H1 (cell line): ENCODE results near the gene EDN1. TPM values are rescaled to one million over a fixed set of nuclear protein-coding genes. Genes with fewer than 3 reads are reported as not detected.

Source experiments
- CTCF ChIA-PET: fragments of 300-600 bp; sonication (Branson Sonifier 250); formaldehyde crosslinking; loops from one replicate; lab custom pipeline; 2021; ENCODE audit not compliant: partially characterized antibody; lab: Charles Lee
- POLR2A ChIA-PET: fragments of 300-600 bp; sonication (Branson Sonifier 250); formaldehyde crosslinking; loops from one replicate; lab custom pipeline; 2021; ENCODE audit warnings: inconsistent platforms; ENCODE audit not compliant: partially characterized antibody; lab: Charles Lee
- DNase-seq, 2 experiments: peaks; one replicate each; pipeline versions ENCODE4 v3.0.0 to v3.0.0-alpha.2; 2010 to 2022; ENCODE audit warnings: low spot score in 2 of 2, low read depth in 1 of 2, mixed read lengths in 1 of 2
- FAIRE-seq: peaks from 2 replicates; lab custom pipeline; 2011; peaks lifted over from hg19 to GRCh38; lab: Jason Lieb, UNC
- H2AFZ ChIP-seq: 2 replicates; pipeline ENCODE4 v1.8.1; 2012; ENCODE audit warnings: low read length, inconsistent platforms
- H2AK5ac ChIP-seq: 2 replicates; pipeline ENCODE4 v1.6.1; 2013; ENCODE audit warnings: low read depth, low read length
- H2BK120ac ChIP-seq: replicated peaks from 2 replicates; pipeline ENCODE3; 2013; ENCODE audit warnings: low read depth, low read length, inconsistent platforms
- H2BK12ac ChIP-seq: 2 replicates; pipeline ENCODE4 v1.6.1; 2013; ENCODE audit warnings: low read depth, low read length
- H2BK15ac ChIP-seq: 2 replicates; pipeline ENCODE4 v1.6.1; 2013; ENCODE audit warnings: low read length
- H2BK20ac ChIP-seq: 2 replicates; pipeline ENCODE4 v1.6.1; 2013; ENCODE audit warnings: low read length
- H2BK5ac ChIP-seq: 2 replicates; pipeline ENCODE4 v1.6.1; 2013; ENCODE audit warnings: low read depth, low read length
- H3K14ac ChIP-seq: 2 replicates; pipeline ENCODE4 v1.6.1; 2013; ENCODE audit warnings: inconsistent platforms; ENCODE audit not compliant: insufficient read length
- H3K18ac ChIP-seq: 2 replicates; pipeline ENCODE4 v1.6.1; 2013; ENCODE audit warnings: low read length; ENCODE audit errors: extremely low read depth
- H3K23ac ChIP-seq: 2 replicates; pipeline ENCODE4 v1.6.1; 2013; ENCODE audit warnings: inconsistent platforms; ENCODE audit not compliant: insufficient read length
- H3K23me2 ChIP-seq: 2 replicates; pipeline ENCODE4 v1.6.1; 2013; ENCODE audit warnings: low read depth, low read length
- H3K27ac ChIP-seq: 2 replicates; pipeline ENCODE4 v1.6.1; 2011; ENCODE audit warnings: low read depth, low read length, inconsistent platforms
- H3K27me3 ChIP-seq, 4 experiments: replicated peaks in 1 of 4; 1 replicate in 1 of 4; 2 replicates in 3 of 4; pipeline versions ENCODE4 v1.6.1 to v1.8.1; 2011 to 2013; ENCODE audit warnings: low read length in 3 of 4, mild to moderate bottlenecking in 3 of 4, inconsistent platforms in 2 of 4, mixed read lengths in 2 of 4, moderate library complexity in 1 of 4; ENCODE audit not compliant: control insufficient read depth in 3 of 4, insufficient read depth in 3 of 4; ENCODE audit errors: extremely low read depth in 1 of 4
- H3K36me3 ChIP-seq, 4 experiments: 2 replicates each; pipeline versions ENCODE4 v1.6.1 to v1.8.1; 2011 to 2013; ENCODE audit warnings: mild to moderate bottlenecking in 4 of 4, low read length in 3 of 4, moderate library complexity in 2 of 4, control low read depth in 1 of 4, inconsistent platforms in 1 of 4; ENCODE audit not compliant: insufficient read depth in 4 of 4, control insufficient read depth in 2 of 4
- H3K4ac ChIP-seq: replicated peaks from 2 replicates; pipeline ENCODE3; 2013; ENCODE audit warnings: low read length, low read depth, mixed read lengths, inconsistent platforms; ENCODE audit not compliant: insufficient read length
- H3K4me1 ChIP-seq, 4 experiments: replicated peaks in 1 of 4; 1 replicate in 1 of 4; 2 replicates in 3 of 4; pipeline versions ENCODE4 v1.6.1 to v1.8.1; 2011 to 2013; ENCODE audit warnings: low read length in 3 of 4, inconsistent platforms in 2 of 4, mixed read lengths in 1 of 4; ENCODE audit not compliant: insufficient read depth in 4 of 4, control insufficient read depth in 3 of 4
- H3K4me2 ChIP-seq, 2 experiments: 2 replicates each; pipeline versions ENCODE4 v1.6.1 to v1.8.1; 2011 to 2013; ENCODE audit warnings: low read depth in 2 of 2, low read length in 2 of 2, control low read depth in 1 of 2, inconsistent platforms in 1 of 2, mild to moderate bottlenecking in 1 of 2; ENCODE audit not compliant: insufficient read depth in 1 of 2
- H3K4me3 ChIP-seq, 4 experiments: fragments of 200-600, 300-600 bp in 1 of 4; sonication (generic), shearing (Covaris generic), sonication (Bioruptor Twin) in 1 of 4; 2 replicates each; pipeline versions ENCODE4 v1.5.1 to v1.8.1; 2011 to 2016; ENCODE audit warnings: low read length in 4 of 4, low read depth in 3 of 4, control low read depth in 2 of 4, inconsistent platforms in 2 of 4, mild to moderate bottlenecking in 2 of 4, mixed read lengths in 1 of 4, moderate library complexity in 1 of 4; ENCODE audit not compliant: insufficient read depth in 2 of 4; ENCODE audit errors: extremely low read depth in 1 of 4
- H3K56ac ChIP-seq: replicated peaks from 2 replicates; pipeline ENCODE3; 2013; ENCODE audit warnings: low read depth, mild to moderate bottlenecking, mixed read lengths, low read length, inconsistent platforms; ENCODE audit not compliant: insufficient read length
- H3K79me1 ChIP-seq: 2 replicates; pipeline ENCODE4 v1.6.1; 2013; ENCODE audit warnings: low read depth, low read length, control low read depth
- H3K79me2 ChIP-seq, 2 experiments: 2 replicates each; pipeline versions ENCODE4 v1.6.1 to v1.8.1; 2012 to 2013; ENCODE audit warnings: low read length in 2 of 2, mild to moderate bottlenecking in 2 of 2, inconsistent platforms in 1 of 2; ENCODE audit not compliant: insufficient read depth in 2 of 2, control insufficient read depth in 1 of 2
- H3K9ac ChIP-seq, 4 experiments: replicated peaks in 1 of 4; 1 replicate in 1 of 4; 2 replicates in 3 of 4; pipeline versions ENCODE4 v1.6.1 to v1.8.1; 2011 to 2013; ENCODE audit warnings: low read depth in 3 of 4, low read length in 3 of 4, control low read depth in 2 of 4, mild to moderate bottlenecking in 2 of 4, moderate library complexity in 2 of 4, inconsistent platforms in 1 of 4; ENCODE audit errors: extremely low read depth in 1 of 4
- H3K9me3 ChIP-seq, 2 experiments: 2 replicates each; pipeline versions ENCODE4 v1.6.1 to v1.8.1; 2012 to 2013; ENCODE audit warnings: mild to moderate bottlenecking in 2 of 2, moderate library complexity in 2 of 2, control low read depth in 1 of 2, inconsistent platforms in 1 of 2, low read depth in 1 of 2, low read length in 1 of 2, mixed read lengths in 1 of 2; ENCODE audit not compliant: insufficient read depth in 2 of 2
- H4K20me1 ChIP-seq, 2 experiments: replicated peaks in 1 of 2; 2 replicates each; pipeline versions ENCODE3 to v1.8.1; 2011 to 2013; ENCODE audit warnings: inconsistent platforms in 2 of 2, low read length in 2 of 2, mild to moderate bottlenecking in 1 of 2; ENCODE audit not compliant: insufficient read depth in 2 of 2, control insufficient read depth in 1 of 2
- H4K5ac ChIP-seq: 2 replicates; pipeline ENCODE4 v1.6.1; 2013; ENCODE audit warnings: low read length, low read depth, mixed read lengths, inconsistent platforms; ENCODE audit not compliant: insufficient read length
- H4K8ac ChIP-seq: 2 replicates; pipeline ENCODE4 v1.8.0; 2013; ENCODE audit warnings: mild to moderate bottlenecking, moderate library complexity, low read length, inconsistent platforms; ENCODE audit not compliant: insufficient read depth; ENCODE audit errors: extremely low read depth
- H4K91ac ChIP-seq: replicated peaks from 2 replicates; pipeline ENCODE3; 2013; ENCODE audit warnings: low read length, mixed read lengths, inconsistent platforms; ENCODE audit not compliant: insufficient read length
- CHD2 ChIP-seq: IDR thresholded peaks from 2 replicates; pipeline ENCODE4 v1.6.1; 2012; ENCODE audit warnings: low read length, improper control_type of control experiment
- CREB1 ChIP-seq: IDR thresholded peaks from 2 replicates; pipeline ENCODE4 v1.6.1; 2012; ENCODE audit warnings: inconsistent platforms
- CTBP2 ChIP-seq: IDR thresholded peaks from 2 replicates; pipeline ENCODE4 v1.7.0; 2011; ENCODE audit warnings: borderline replicate concordance, mild to moderate bottlenecking, moderate library complexity, mixed read lengths, low read length; ENCODE audit not compliant: insufficient read depth, insufficient read length
- KDM5A ChIP-seq: fragments of 200-600 bp; IDR thresholded peaks from 2 replicates; pipeline ENCODE4 v1.7.1; 2012; ENCODE audit warnings: mild to moderate bottlenecking, low read length, inconsistent platforms, mixed read lengths
- MAFK ChIP-seq: IDR thresholded peaks from 2 replicates; pipeline ENCODE4 v1.6.1; 2012; ENCODE audit warnings: low read depth, mild to moderate bottlenecking, improper control_type of control experiment, low read length
- NRF1 ChIP-seq: IDR thresholded peaks from 2 replicates; pipeline ENCODE4 v1.6.1; 2011; ENCODE audit warnings: mild to moderate bottlenecking, low read depth, low read length, improper control_type of control experiment
- POLR2A ChIP-seq, 2 experiments: IDR thresholded peaks; 1 replicate in 1 of 2; 2 replicates in 1 of 2; pipeline ENCODE4 v1.6.1; 2011; ENCODE audit warnings: low read depth in 2 of 2, low read length in 2 of 2, mild to moderate bottlenecking in 2 of 2; ENCODE audit errors: control extremely low read depth in 1 of 2
- SIN3A ChIP-seq, 2 experiments: IDR thresholded peaks in 1 of 2; conservative IDR thresholded peaks in 1 of 2; 2 replicates each; pipeline ENCODE4 v1.6.1; 2011 to 2012; ENCODE audit warnings: low read length in 2 of 2, improper control_type of control experiment in 1 of 2, low read depth in 1 of 2, mild to moderate bottlenecking in 1 of 2
- SIRT6 ChIP-seq: IDR thresholded peaks from one replicate; pipeline ENCODE4 v1.7.1; 2012; ENCODE audit warnings: low read length, inconsistent platforms
- SP2 ChIP-seq: IDR thresholded peaks from 2 replicates; pipeline ENCODE4 v1.6.1; 2012; ENCODE audit warnings: mild to moderate bottlenecking, low read length, inconsistent platforms
- TAF7 ChIP-seq: optimal IDR thresholded peaks from 2 replicates; pipeline ENCODE3; 2011; ENCODE audit warnings: low read depth, mild to moderate bottlenecking, inconsistent platforms, low read length, moderate library complexity, borderline replicate concordance
- TBP ChIP-seq: IDR thresholded peaks from 2 replicates; pipeline ENCODE4 v1.6.1; 2011; ENCODE audit warnings: low read depth, low read length, improper control_type of control experiment
- whole genome bisulfite sequencing, 2 experiments: shearing (Covaris generic) in 1 of 2; methylation state at CpG; one replicate each; pipeline versions ENCODE4 v1.1.6 to v1.1.7; 2013 to 2015; ENCODE audit warnings: low lambda C conversion rate in 2 of 2, mixed read lengths in 2 of 2, inconsistent platforms in 1 of 2, low coverage in 1 of 2, missing lambda C conversion rate in 1 of 2; ENCODE audit not compliant: insufficient replicate concordance in 2 of 2, insufficient coverage in 1 of 2, insufficient read length in 1 of 2; ENCODE audit errors: extremely low coverage in 1 of 2, missing lambda C conversion rate in 1 of 2; 5-methylcytosine and 5-hydroxymethylcytosine counted together
- polyA plus RNA-seq, 7 experiments: library from polyadenylated mRNA; depleted of rRNA in 3 of 7; stranded (reverse) in 5 of 7; unstranded in 2 of 7; fragments of >200 nt in 5 of 7; fragments of 200-250 nt in 2 of 7; gene quantifications; 1 replicate in 5 of 7; 2 replicates in 1 of 7; 4 replicates in 1 of 7; pipeline versions ENCODE4 v1.2.1 to v1.2.3, GENCODE V29; 2011 to 2013; ENCODE audit warnings: missing spikeins in 2 of 7, mixed read lengths in 2 of 7
- total RNA-seq: library from RNA; stranded (reverse); fragmentation: NEBNext Ultra II Directional; extraction: Animal tissue kit (Norgen Biotek cat#: 25700); gene quantifications from 2 replicates; pipeline ENCODE4 v1.2.1, GENCODE V29; 2021

EDN1 gene
- total and polyA plus RNA-seq, 2 of the 8 experiments (the other 6 are each of a cell fraction or from before 2014, with no cell fraction given) = 0.23 to 1.1 TPM

DNA sequence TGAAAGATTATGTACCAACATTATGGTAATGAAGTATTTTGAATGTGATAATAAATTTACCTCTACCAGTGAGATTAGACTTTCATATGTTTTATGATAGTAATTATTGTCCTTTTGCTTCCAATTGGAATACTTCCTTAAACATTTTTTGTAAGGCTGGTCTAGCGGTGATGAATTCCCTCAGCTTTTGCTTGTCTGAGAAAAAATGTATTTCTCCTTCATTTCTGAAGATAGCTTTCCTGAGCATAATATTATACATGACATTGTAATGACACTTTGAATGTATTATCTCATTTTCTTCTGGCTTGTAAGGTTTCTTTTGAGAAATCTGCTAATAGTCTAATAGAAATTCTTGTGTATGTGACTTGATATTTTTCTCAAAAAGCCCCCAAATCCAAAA lies 18.6 kb upstream of the EDN1 start:
- TF ChIP-seq CHD2 (no peak), CREB1 (no peak), TAF7 (no peak), SP2 (no peak), TBP (no peak), CTBP2 (no peak), MAFK (no peak), NRF1 (no peak), POLR2A (IDR thresholded peaks at IDR 0.05; ENCODE audit: control extremely low read depth in 1 of 2, low read depth in 2 of 2, low read length in 2 of 2) (no peak), SIN3A (conservative IDR thresholded peaks at IDR 0.05 in 1 of 2, IDR thresholded peaks at IDR 0.05 in 1 of 2; ENCODE audit: low read depth in 1 of 2, low read length in 2 of 2) (no peak), SIRT6 (no peak), KDM5A (no peak)
- TF ChIP-seq, all 59 proteins: peak for 0
- Histone ChIP-seq H2BK20ac (no peak overlapping the region), H3K79me1 (no peaks in the 10 kb centered on the region), H3K23me2 (no peaks in the 10 kb centered on the region), H2BK15ac (no peak overlapping the region), H3K14ac (no peak overlapping the region), H3K4ac (no peak overlapping the region), H4K8ac (no peak overlapping the region), H3K27me3 (no peaks in the 10 kb centered on the region), H2BK120ac (no peak overlapping the region), H4K5ac (no peak overlapping the region), H3K79me2 (no peaks in the 10 kb centered on the region), H3K18ac (no peak overlapping the region), H4K20me1 (no peaks in the 10 kb centered on the region), H3K9ac (no peak overlapping the region), H3K36me3 (no peaks in the 10 kb centered on the region), H4K91ac (no peak overlapping the region), H3K23ac (no peak overlapping the region), H2BK12ac (no peak overlapping the region), H2BK5ac (no peak overlapping the region), H3K4me3 (no peak overlapping the region), H3K56ac (no peak overlapping the region), H3K4me1 (no peaks in the 10 kb centered on the region), H2AFZ (no peak overlapping the region), H2AK5ac (no peak overlapping the region), H3K9me3 (no peaks in the 10 kb centered on the region; a peak in 1 of 4 replicates), H3K4me2 (no peak overlapping the region), H3K27ac (no peak overlapping the region)
- ChIA-PET POLR2A (no interaction called here), CTCF (interaction anchor here (1.0 to 2.9 kb wide), 2 partner anchors 12 to 16 kb away, joined by 3 to 15 read pairs; no protein-coding TSS in a partner anchor)
- FAIRE-seq (no peak), DNase-seq (no peak)
- WGBS, 2 experiments = 94% methylated on average over 1 of the region's 1 CpG; no CpG with 5 or more reads in 1 of the 2 experiments
